Skeletal muscle tissue (tissue), 4 donors: ENCODE measurements around the gene NUP37. TPM values are rescaled to one million over a fixed set of nuclear protein-coding genes. Genes with fewer than 3 reads are reported as not detected.
"Not testable (repeated sequence)": the region's sequence is repeated elsewhere in the genome, so short reads cannot be mapped to it uniquely, and the experiment has no call there.

Experiments used
- H3K27ac ChIP-seq: one replicate; pipeline ENCODE4 v1.7.0; 2013; ENCODE audit warnings: mild to moderate bottlenecking, low read depth, low read length, inconsistent platforms
- H3K27me3 ChIP-seq, 3 donors: one replicate each; pipeline ENCODE4 v1.7.0; 2013; ENCODE audit warnings: low read length in 3 of 3; ENCODE audit not compliant: control insufficient read depth in 3 of 3, insufficient read depth in 3 of 3
- H3K36me3 ChIP-seq, 3 donors: one replicate each; pipeline ENCODE4 v1.7.0; 2013; ENCODE audit warnings: low read length in 3 of 3; ENCODE audit not compliant: control insufficient read depth in 3 of 3, insufficient read depth in 3 of 3
- H3K4me1 ChIP-seq, 3 donors: one replicate each; pipeline ENCODE4 v1.7.0; 2013; ENCODE audit warnings: low read length in 3 of 3, mild to moderate bottlenecking in 3 of 3; ENCODE audit not compliant: control insufficient read depth in 3 of 3, insufficient read depth in 3 of 3
- H3K4me3 ChIP-seq, 3 donors: one replicate each; pipeline ENCODE4 v1.7.0; 2013; ENCODE audit warnings: low read length in 3 of 3
- H3K9ac ChIP-seq, 3 donors: one replicate each; pipeline ENCODE4 v1.7.0; 2013; ENCODE audit warnings: low read length in 3 of 3, mild to moderate bottlenecking in 3 of 3, moderate library complexity in 2 of 3, low read depth in 1 of 3
- H3K9me3 ChIP-seq, 3 donors: one replicate each; pipeline ENCODE4 v1.7.0; 2013; ENCODE audit warnings: low read length in 3 of 3; ENCODE audit not compliant: control insufficient read depth in 3 of 3
- total RNA-seq: library from RNA; depleted of rRNA; stranded (reverse); fragments of >200 nt; gene quantifications from one replicate; pipeline ENCODE4 v1.2.3, GENCODE V29; 2014
- donor health status: Osteomylitis.

Gene NUP37, protein sequence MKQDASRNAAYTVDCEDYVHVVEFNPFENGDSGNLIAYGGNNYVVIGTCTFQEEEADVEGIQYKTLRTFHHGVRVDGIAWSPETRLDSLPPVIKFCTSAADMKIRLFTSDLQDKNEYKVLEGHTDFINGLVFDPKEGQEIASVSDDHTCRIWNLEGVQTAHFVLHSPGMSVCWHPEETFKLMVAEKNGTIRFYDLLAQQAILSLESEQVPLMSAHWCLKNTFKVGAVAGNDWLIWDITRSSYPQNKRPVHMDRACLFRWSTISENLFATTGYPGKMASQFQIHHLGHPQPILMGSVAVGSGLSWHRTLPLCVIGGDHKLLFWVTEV
- total RNA-seq = 16.2 TPM

- Histone ChIP-seq H3K27me3 (no peaks in the 10 kb centered on the region), H3K9ac (peak within 1 kb of the TSS; percentile 93 to 96 (median 94)), H3K4me1 (peaks cover 7 to 17% (median 11%) of the 10 kb centered on the region in 3 donors), H3K4me3 (peak within 1 kb of the TSS; percentile 94 to 97 (median 94)), H3K36me3 (peaks cover 0 to 7% (median 7%) of the 10 kb centered on the region in 3 donors), H3K27ac (peak within 1 kb of the TSS; percentile 78), H3K9me3 (no peaks in the 10 kb centered on the region)
Observed at GRCh38 chr12:102119674-102120563, at the start of gene NUP37, which contains the start of gene PARPBP. Gene NUP37, minus strand, starts transcription at chr12:102120114. Its CDS starts 1,596 bp downstream, at chr12:102118518. Gene PARPBP, plus strand, starts transcription at chr12:102120183. Its CDS starts 3,706 bp downstream, at chr12:102123889.

DNA sequence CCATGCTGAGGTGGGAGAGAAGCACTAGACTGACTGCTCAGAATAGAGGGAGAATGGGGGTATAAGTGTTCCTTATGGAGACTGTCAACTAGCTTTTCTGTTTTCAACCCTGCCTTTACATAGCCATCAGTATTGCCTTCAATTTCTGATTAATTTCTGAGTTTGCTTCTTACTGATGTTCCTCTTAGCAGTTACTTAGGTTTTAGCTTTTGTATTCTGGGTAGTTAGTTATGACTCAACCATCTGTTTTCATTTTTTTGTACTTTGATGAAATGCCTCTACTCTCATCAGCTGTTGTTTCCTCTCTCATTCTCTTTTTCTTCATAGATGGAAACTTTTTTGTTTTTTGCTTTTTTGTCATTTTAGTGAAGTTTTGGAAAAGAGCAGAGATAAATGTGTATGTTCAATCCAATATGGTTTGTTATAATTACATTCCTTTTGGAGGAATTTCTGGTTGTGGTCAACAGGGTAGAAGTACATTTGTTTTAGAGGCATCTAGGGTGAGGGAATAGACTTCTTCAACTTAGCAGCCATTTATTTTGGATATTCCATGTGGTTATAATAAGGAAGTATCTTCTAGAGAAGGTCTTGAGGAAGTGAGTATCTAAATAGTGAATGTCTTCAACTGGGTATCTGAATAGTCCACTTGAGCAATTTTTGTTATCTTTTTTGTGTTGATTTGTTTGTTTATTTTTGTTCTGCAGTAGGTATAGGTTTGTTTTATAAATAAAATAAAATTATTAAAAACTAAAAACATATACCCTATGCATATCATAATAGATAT lies 48.1 kb upstream of the NUP37 start:
- no peaks in the 10 kb centered on the region for H3K9me3 ChIP-seq
- H3K27ac ChIP-seq = no peak overlapping the region
- no peaks in the 10 kb centered on the region for H3K4me1 ChIP-seq
- H3K27me3 ChIP-seq = no peaks in the 10 kb centered on the region
- no peak overlapping the region for H3K9ac ChIP-seq
- no peaks in the 10 kb centered on the region for H3K36me3 ChIP-seq
- H3K4me3 ChIP-seq = no peak overlapping the region

- H3K36me3 ChIP-seq = no peaks in the 10 kb centered on the region
- no peaks in the 10 kb centered on the region for H3K4me1 ChIP-seq
- no peak overlapping the region for H3K27ac ChIP-seq
- no peak overlapping the region for H3K9ac ChIP-seq
- no peaks in the 10 kb centered on the region for H3K27me3 ChIP-seq
- H3K4me3 ChIP-seq = no peak overlapping the region
- H3K9me3 ChIP-seq = no peaks in the 10 kb centered on the region
Observed at GRCh38 chr12:102163383-102163782, 43.5 kb upstream of the NUP37 start.

DNA sequence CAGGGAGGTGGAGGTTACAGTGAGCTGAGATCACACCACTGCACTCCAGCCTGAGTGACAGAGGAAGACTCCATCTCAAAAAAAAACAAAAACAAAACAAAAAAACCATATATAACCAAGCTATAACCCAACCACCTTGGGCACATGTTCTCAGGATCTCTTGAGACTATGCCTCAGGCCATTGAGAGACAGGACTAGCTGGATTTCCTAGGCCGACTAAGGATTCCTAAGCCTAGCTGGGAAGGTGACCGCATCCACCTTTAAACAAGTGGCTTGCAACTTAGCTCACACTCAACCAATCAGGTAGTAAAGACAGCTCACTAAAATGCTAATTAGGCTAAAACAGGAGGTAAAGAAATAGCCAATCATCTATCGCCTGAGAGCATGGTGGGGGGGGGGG lies 35.3 kb upstream of the NUP37 start:
- not testable (repeated sequence) for H3K27ac ChIP-seq, H3K36me3 ChIP-seq, H3K9me3 ChIP-seq, H3K4me3 ChIP-seq, H3K27me3 ChIP-seq, H3K9ac ChIP-seq, H3K4me1 ChIP-seq

- H3K4me1 ChIP-seq, H3K4me3 ChIP-seq, H3K9me3 ChIP-seq, H3K36me3 ChIP-seq, H3K27ac ChIP-seq, H3K27me3 ChIP-seq, H3K9ac ChIP-seq: not testable (repeated sequence)
Observed at GRCh38 chr12:102147062-102147587, 27.2 kb upstream of the NUP37 start.

DNA sequence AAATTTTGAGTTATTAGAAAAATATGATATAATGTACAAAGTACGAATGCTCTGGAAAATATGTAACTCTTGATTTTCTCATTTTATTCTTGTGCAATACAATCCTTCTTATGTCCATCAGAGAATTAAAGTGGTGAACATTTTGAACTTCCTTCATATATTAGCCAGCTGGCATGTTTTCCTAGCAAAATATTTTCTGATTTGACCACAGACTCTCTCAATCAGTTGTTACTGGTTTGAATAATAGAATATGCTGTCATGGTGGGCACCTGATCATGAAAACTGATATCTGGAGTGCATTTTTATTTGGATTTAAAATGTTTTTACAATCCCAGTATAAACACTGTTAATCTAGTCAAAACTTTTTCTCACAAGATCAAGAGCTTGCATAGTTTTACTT lies 24.3 kb upstream of the NUP37 start:
- Histone ChIP-seq H3K4me3 (no peak overlapping the region), H3K27me3 (no peaks in the 10 kb centered on the region), H3K27ac (no peak overlapping the region), H3K9ac (no peak overlapping the region), H3K9me3 (no peaks in the 10 kb centered on the region), H3K36me3 (no peaks in the 10 kb centered on the region), H3K4me1 (no peaks in the 10 kb centered on the region)

DNA sequence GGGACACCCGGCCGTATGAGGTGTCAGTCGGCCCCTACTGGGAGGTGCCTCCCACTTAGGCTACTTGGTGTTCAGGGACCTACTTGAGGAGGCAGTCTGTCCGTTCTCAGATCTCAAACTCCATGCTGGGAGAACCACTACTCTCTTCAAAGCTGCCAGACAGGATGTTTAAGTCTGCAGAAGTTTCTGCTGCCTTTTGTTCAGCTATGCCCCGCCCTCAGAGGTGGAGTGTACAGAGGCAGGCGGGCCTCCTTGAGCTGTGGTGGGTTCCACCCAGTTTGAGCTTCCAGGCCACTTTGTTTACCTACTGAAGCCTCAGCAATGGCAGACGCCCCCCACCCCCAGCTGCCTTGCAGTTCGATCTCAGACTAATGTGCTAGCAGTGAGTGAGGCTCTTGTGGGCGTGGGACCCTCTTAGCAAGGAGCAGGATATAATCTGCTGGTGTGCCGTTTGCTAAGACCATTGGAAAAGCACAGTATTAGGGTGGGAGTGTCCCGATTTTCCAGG lies 23.0 kb upstream of the NUP37 start:
- not testable (repeated sequence) for H3K4me3 ChIP-seq, H3K27ac ChIP-seq, H3K9me3 ChIP-seq, H3K27me3 ChIP-seq, H3K4me1 ChIP-seq, H3K9ac ChIP-seq, H3K36me3 ChIP-seq

DNA sequence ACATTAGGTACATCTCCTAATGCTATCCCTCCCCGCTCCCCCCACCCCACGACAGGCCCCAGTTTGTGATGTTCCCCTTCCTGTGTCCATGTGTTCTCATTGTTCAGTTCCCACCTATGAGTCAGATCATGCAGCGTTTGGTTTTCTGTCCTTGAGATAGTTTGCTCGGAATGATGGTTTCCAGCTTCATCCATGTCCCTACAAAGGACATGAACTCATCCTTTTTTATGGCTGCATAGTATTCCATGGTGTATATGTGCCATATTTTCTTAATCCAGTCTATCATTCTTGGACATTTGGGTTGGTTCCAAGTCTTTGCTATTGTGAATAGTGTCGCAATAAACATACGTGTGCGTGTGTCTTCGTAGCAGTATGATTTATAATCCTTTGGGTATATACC lies 17.7 kb upstream of the NUP37 start:
- not testable (repeated sequence) for H3K4me1 ChIP-seq, H3K4me3 ChIP-seq, H3K9ac ChIP-seq, H3K27me3 ChIP-seq, H3K27ac ChIP-seq, H3K9me3 ChIP-seq, H3K36me3 ChIP-seq

GRCh38 chr12:102131442-102131841 lies 11.5 kb upstream of the NUP37 start:
- not testable (repeated sequence) for H3K36me3 ChIP-seq, H3K9ac ChIP-seq, H3K9me3 ChIP-seq, H3K4me1 ChIP-seq, H3K27me3 ChIP-seq, H3K27ac ChIP-seq, H3K4me3 ChIP-seq
